HepG2 (cell line): ENCODE results near the gene UTP15. TPM values are rescaled to one million over a fixed set of nuclear protein-coding genes. Genes with fewer than 3 reads are reported as not detected.

Experiments used
- MAFG ChIP-seq: sonication (generic); formaldehyde crosslinking; IDR thresholded peaks from 2 replicates; pipeline ENCODE4 v1.5.1; 2020; ENCODE audit warnings: mild to moderate bottlenecking, missing genetic modification reagents
- MED13 ChIP-seq: sonication (generic); formaldehyde crosslinking; IDR thresholded peaks from 2 replicates; pipeline ENCODE4 v1.5.0; 2020; ENCODE audit warnings: missing genetic modification reagents
- NCOA5 ChIP-seq: sonication (generic); formaldehyde crosslinking; IDR thresholded peaks from 2 replicates; pipeline ENCODE4 v1.4.0; 2020; ENCODE audit warnings: missing genetic modification reagents
- NR2F6 ChIP-seq, 2 experiments: IDR thresholded peaks; 2 replicates each; pipeline ENCODE4 v1.6.1; 2016; ENCODE audit warnings: antibody characterized with exemption in 1 of 2, mild to moderate bottlenecking in 1 of 2
- POGZ ChIP-seq: sonication (generic); formaldehyde crosslinking; IDR thresholded peaks from 2 replicates; pipeline ENCODE4 v1.4.0; 2020; ENCODE audit warnings: mild to moderate bottlenecking, missing genetic modification reagents
- ZFP62 ChIP-seq: sonication (generic); formaldehyde crosslinking; IDR thresholded peaks from 2 replicates; pipeline ENCODE4 v1.4.0; 2020; ENCODE audit warnings: missing genetic modification reagents
- ZMYM3 ChIP-seq: sonication (generic); formaldehyde crosslinking; IDR thresholded peaks from 2 replicates; pipeline ENCODE4 v1.5.1; 2020; ENCODE audit warnings: mild to moderate bottlenecking, missing genetic modification reagents
- ZNF101 ChIP-seq: sonication (generic); formaldehyde crosslinking; IDR thresholded peaks from 2 replicates; pipeline ENCODE4 v1.4.0; 2020; ENCODE audit warnings: mild to moderate bottlenecking, low read depth, missing genetic modification reagents, borderline replicate concordance
- ZNF446 ChIP-seq: sonication (generic); formaldehyde crosslinking; IDR thresholded peaks from 2 replicates; pipeline ENCODE4 v1.5.0; 2020; ENCODE audit warnings: mild to moderate bottlenecking, missing genetic modification reagents
- ZNF816 ChIP-seq: sonication (generic); formaldehyde crosslinking; IDR thresholded peaks from 2 replicates; pipeline ENCODE4 v1.8.0; 2022; ENCODE audit warnings: missing genetic modification reagents, mild to moderate bottlenecking, borderline replicate concordance
- polyA plus RNA-seq, 8 experiments: library from polyadenylated mRNA; depleted of rRNA in 3 of 8; stranded (reverse) in 7 of 8; unstranded in 1 of 8; fragments of >200 nt; fragmentation: Illumina TruSeq in 4 of 8; extraction: Trizol in 4 of 8; gene quantifications; 2 replicates each; pipeline versions ENCODE4 v1.2.1 to v1.2.3, GENCODE V29; 2011 to 2016; ENCODE audit warnings: low read depth in 4 of 8, missing spikeins in 1 of 8, mixed read lengths in 1 of 8; ENCODE audit not compliant: insufficient read depth in 1 of 8
- total RNA-seq, 5 experiments: library from RNA; depleted of rRNA; stranded (reverse); fragments of >200 nt; fragmentation: Illumina TruSeq; extraction: Trizol; gene quantifications; 2 replicates each; pipeline ENCODE4 v1.2.3, GENCODE V29; 2016; ENCODE audit warnings: low read depth in 1 of 5
- TF ChIP-seq, protein P1 (sequence below): IDR thresholded peaks from 2 replicates; pipeline ENCODE4 v1.6.1; 2016; ENCODE audit warnings: missing compliant biosample characterization, missing genetic modification reagents, borderline replicate concordance
- TF ChIP-seq, protein P2 (sequence below): fragments of 450-650 bp; IDR thresholded peaks from 2 replicates; pipeline ENCODE4 v1.6.1; 2017
- TF ChIP-seq, protein P3 (sequence below): sonication (generic); formaldehyde crosslinking; IDR thresholded peaks from 2 replicates; pipeline ENCODE4 v1.5.0; 2020; ENCODE audit warnings: mild to moderate bottlenecking, missing genetic modification reagents, borderline replicate concordance
- TF ChIP-seq, protein P4 (sequence below): sonication (generic); formaldehyde crosslinking; IDR thresholded peaks from 2 replicates; pipeline ENCODE4 v1.5.0; 2020; ENCODE audit warnings: mild to moderate bottlenecking, missing genetic modification reagents, borderline replicate concordance
- TF ChIP-seq, protein P5 (sequence below): sonication (generic); formaldehyde crosslinking; IDR thresholded peaks from 2 replicates; pipeline ENCODE4 v1.8.1; 2023; ENCODE audit warnings: missing genetic modification reagents, mild to moderate bottlenecking, borderline replicate concordance

Gene UTP15
- total and polyA plus RNA-seq, 2 of the 13 experiments (the other 11 are each of a cell fraction or from before 2014, with no cell fraction given): 7.3 to 35.8 TPM

DNA sequence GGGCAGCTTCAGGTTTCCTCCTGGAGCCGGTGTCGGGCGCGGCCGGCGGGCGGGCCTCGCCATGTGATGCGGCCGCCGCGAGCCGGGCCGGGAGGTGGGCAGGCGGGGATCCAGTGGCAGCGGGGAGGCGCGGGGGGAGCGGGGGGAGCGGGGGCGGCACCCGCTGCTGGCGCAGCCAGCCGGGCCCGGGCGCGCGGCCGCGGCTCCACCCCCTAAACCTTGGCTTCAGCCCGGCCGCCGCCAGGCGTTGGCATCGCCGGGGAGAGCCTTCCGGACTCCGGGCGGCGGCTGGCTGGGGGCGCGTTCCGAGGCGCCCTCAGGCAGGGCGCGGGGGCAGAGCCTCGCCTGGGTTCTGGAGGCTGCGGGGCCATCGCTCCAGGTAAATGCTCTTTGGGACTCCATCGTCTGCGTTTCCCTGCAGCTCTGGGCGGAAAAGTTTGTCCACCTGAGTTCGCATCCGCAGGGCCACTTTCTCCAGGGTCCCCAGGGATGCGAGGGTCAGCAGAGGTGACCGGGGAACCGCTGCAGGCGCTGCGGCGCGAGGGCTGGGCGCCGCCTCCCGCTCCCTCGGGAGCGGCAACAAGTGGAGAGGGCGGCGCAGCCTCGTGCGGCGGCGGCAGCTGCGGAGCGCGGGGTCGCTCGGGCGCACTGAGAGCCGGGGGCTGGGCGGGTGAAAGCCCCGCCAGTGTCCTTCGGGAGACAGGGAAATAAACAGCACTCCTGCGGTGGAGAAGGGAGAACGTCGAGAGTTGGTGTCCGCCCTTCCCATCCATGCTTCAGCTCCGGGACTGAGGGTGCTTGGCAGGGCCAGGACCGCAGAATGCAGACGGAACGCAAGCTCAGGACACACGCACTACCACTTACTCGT is 60.6 kb downstream of the UTP15 start, which contains the start of gene ARHGEF28 (continued):
- TF ChIP-seq, protein P1, sequence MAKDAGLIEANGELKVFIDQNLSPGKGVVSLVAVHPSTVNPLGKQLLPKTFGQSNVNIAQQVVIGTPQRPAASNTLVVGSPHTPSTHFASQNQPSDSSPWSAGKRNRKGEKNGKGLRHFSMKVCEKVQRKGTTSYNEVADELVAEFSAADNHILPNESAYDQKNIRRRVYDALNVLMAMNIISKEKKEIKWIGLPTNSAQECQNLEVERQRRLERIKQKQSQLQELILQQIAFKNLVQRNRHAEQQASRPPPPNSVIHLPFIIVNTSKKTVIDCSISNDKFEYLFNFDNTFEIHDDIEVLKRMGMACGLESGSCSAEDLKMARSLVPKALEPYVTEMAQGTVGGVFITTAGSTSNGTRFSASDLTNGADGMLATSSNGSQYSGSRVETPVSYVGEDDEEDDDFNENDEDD (CRISPR knock-in tag): no peak; the same call in 1 of the 2 replicates
- TF ChIP-seq, protein P2, sequence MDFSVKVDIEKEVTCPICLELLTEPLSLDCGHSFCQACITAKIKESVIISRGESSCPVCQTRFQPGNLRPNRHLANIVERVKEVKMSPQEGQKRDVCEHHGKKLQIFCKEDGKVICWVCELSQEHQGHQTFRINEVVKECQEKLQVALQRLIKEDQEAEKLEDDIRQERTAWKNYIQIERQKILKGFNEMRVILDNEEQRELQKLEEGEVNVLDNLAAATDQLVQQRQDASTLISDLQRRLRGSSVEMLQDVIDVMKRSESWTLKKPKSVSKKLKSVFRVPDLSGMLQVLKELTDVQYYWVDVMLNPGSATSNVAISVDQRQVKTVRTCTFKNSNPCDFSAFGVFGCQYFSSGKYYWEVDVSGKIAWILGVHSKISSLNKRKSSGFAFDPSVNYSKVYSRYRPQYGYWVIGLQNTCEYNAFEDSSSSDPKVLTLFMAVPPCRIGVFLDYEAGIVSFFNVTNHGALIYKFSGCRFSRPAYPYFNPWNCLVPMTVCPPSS: no peak
- no peak; the same call in 1 of the 2 replicates for TF ChIP-seq MAFG
- no peak for TF ChIP-seq ZFP62 (CRISPR knock-in tag)
- peak; percentile 61; the same call in 1 of the 2 replicates for TF ChIP-seq ZNF446 (CRISPR knock-in tag)
- TF ChIP-seq ZMYM3 (CRISPR knock-in tag): no peak; the same call in 1 of the 2 replicates
- no peak for TF ChIP-seq ZNF101 (CRISPR knock-in tag)
- peak; percentile 5; the same call in 1 of the 2 replicates for TF ChIP-seq POGZ (CRISPR knock-in tag)
- TF ChIP-seq, protein P3, sequence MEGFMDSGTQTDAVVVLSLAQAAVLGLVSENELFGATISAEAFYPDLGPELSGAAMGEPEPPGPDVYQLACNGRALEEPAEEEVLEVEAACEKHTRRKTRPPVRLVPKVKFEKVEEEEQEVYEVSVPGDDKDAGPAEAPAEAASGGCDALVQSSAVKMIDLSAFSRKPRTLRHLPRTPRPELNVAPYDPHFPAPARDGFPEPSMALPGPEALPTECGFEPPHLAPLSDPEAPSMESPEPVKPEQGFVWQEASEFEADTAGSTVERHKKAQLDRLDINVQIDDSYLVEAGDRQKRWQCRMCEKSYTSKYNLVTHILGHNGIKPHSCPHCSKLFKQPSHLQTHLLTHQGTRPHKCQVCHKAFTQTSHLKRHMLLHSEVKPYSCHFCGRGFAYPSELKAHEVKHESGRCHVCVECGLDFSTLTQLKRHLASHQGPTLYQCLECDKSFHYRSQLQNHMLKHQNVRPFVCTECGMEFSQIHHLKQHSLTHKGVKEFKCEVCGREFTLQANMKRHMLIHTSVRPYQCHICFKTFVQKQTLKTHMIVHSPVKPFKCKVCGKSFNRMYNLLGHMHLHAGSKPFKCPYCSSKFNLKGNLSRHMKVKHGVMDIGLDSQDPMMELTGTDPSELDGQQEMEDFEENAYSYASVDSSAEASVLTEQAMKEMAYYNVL (CRISPR knock-in tag): no peak
- TF ChIP-seq, protein P4, sequence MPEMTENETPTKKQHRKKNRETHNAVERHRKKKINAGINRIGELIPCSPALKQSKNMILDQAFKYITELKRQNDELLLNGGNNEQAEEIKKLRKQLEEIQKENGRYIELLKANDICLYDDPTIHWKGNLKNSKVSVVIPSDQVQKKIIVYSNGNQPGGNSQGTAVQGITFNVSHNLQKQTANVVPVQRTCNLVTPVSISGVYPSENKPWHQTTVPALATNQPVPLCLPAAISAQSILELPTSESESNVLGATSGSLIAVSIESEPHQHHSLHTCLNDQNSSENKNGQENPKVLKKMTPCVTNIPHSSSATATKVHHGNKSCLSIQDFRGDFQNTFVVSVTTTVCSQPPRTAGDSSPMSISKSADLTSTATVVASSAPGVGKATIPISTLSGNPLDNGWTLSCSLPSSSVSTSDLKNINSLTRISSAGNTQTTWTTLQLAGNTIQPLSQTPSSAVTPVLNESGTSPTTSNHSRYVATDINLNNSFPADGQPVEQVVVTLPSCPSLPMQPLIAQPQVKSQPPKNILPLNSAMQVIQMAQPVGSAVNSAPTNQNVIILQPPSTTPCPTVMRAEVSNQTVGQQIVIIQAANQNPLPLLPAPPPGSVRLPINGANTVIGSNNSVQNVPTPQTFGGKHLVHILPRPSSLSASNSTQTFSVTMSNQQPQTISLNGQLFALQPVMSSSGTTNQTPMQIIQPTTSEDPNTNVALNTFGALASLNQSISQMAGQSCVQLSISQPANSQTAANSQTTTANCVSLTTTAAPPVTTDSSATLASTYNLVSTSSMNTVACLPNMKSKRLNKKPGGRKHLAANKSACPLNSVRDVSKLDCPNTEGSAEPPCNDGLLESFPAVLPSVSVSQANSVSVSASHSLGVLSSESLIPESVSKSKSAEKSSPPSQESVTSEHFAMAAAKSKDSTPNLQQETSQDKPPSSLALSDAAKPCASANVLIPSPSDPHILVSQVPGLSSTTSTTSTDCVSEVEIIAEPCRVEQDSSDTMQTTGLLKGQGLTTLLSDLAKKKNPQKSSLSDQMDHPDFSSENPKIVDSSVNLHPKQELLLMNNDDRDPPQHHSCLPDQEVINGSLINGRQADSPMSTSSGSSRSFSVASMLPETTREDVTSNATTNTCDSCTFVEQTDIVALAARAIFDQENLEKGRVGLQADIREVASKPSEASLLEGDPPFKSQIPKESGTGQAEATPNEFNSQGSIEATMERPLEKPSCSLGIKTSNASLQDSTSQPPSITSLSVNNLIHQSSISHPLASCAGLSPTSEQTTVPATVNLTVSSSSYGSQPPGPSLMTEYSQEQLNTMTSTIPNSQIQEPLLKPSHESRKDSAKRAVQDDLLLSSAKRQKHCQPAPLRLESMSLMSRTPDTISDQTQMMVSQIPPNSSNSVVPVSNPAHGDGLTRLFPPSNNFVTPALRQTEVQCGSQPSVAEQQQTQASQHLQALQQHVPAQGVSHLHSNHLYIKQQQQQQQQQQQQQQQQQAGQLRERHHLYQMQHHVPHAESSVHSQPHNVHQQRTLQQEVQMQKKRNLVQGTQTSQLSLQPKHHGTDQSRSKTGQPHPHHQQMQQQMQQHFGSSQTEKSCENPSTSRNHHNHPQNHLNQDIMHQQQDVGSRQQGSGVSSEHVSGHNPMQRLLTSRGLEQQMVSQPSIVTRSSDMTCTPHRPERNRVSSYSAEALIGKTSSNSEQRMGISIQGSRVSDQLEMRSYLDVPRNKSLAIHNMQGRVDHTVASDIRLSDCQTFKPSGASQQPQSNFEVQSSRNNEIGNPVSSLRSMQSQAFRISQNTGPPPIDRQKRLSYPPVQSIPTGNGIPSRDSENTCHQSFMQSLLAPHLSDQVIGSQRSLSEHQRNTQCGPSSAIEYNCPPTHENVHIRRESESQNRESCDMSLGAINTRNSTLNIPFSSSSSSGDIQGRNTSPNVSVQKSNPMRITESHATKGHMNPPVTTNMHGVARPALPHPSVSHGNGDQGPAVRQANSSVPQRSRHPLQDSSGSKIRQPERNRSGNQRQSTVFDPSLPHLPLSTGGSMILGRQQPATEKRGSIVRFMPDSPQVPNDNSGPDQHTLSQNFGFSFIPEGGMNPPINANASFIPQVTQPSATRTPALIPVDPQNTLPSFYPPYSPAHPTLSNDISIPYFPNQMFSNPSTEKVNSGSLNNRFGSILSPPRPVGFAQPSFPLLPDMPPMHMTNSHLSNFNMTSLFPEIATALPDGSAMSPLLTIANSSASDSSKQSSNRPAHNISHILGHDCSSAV (CRISPR knock-in tag): no peak
- TF ChIP-seq, protein P5, sequence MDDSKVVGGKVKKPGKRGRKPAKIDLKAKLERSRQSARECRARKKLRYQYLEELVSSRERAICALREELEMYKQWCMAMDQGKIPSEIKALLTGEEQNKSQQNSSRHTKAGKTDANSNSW (CRISPR knock-in tag): no peak
- TF ChIP-seq NR2F6 (IDR thresholded peaks at IDR 0.05): no peak
- TF ChIP-seq NR2F6 (CRISPR knock-in tag; IDR thresholded peaks at IDR 0.05): no peak
- TF ChIP-seq MED13: no peak
- TF ChIP-seq NCOA5 (CRISPR knock-in tag): no peak
- no peak for TF ChIP-seq ZNF816 (CRISPR knock-in tag)
